Activated CD8-positive, alpha-beta T cell treated with anti-CD3 and anti-CD28 coated beads for 36 hours (primary cell): ENCODE measurements around the gene AMOT. TPM values are rescaled to one million over a fixed set of nuclear protein-coding genes. Genes with fewer than 3 reads are reported as not detected.

Source experiments
- ATAC-seq: fragments of 200-7000 bp; cut with Tn5 transposase; one replicate; pipeline ENCODE4 v1.10.0; 2021; ENCODE audit warnings: mild to moderate bottlenecking, moderate library complexity
- CTCF ChIA-PET: fragments of 350-600 bp; sonication (Branson Sonifier 250); formaldehyde crosslinking; loops from one replicate; lab custom pipeline; 2021; ENCODE audit warnings: antibody characterized with exemption; lab: Charles Lee
- POLR2A ChIA-PET: fragments of 350-600 bp; sonication (Branson Sonifier 250); formaldehyde crosslinking; loops from one replicate; lab custom pipeline; 2021; ENCODE audit warnings: antibody characterized with exemption; lab: Charles Lee
- DNase-seq: peaks from one replicate; pipeline ENCODE4 v3.0.0-alpha.2; 2020
- H3K27ac Mint-ChIP-seq: one replicate; pipeline ENCODE4 v1.8.0; 2021; ENCODE audit warnings: mild to moderate bottlenecking, mixed read lengths
- H3K27me3 Mint-ChIP-seq: one replicate; pipeline ENCODE4 v1.8.0; 2021; ENCODE audit warnings: mixed read lengths
- H3K36me3 Mint-ChIP-seq: one replicate; pipeline ENCODE4 v1.8.0; 2021; ENCODE audit warnings: low read depth, mixed read lengths
- H3K4me1 Mint-ChIP-seq: one replicate; pipeline ENCODE4 v1.8.0; 2021; ENCODE audit warnings: low read depth, mixed read lengths
- H3K4me3 Mint-ChIP-seq: one replicate; pipeline ENCODE4 v1.8.0; 2021; ENCODE audit warnings: mild to moderate bottlenecking, moderate library complexity, mixed read lengths
- H3K9me3 Mint-ChIP-seq: one replicate; pipeline ENCODE4 v1.8.0; 2021; ENCODE audit warnings: mixed read lengths
- CTCF ChIP-seq: fragments of 200-600 bp; IDR thresholded peaks from one replicate; pipeline ENCODE4 v1.8.0; 2022; ENCODE audit warnings: antibody characterized with exemption, mild to moderate bottlenecking
- intact Hi-C: fragments of 100-400 bp; cut with micrococcal nuclease; formaldehyde crosslinking; loops from one replicate; pipeline ENCODE4 v1.10.0; 2022
- total RNA-seq, 2 experiments: library from RNA; stranded (reverse); gene quantifications; one replicate each; pipeline ENCODE4 v1.2.3, GENCODE V29; 2021

AMOT gene
- total RNA-seq, 2 experiments from 2014 or later, result 1.1 to 1.8 TPM

GRCh38 chrX:112874614-112875013 is 34.0 kb upstream of the AMOT start:
- H3K27ac Mint-ChIP-seq, result no peak overlapping the region
- no peaks in the 10 kb centered on the region for H3K9me3 Mint-ChIP-seq
- no peak overlapping the region for H3K4me3 Mint-ChIP-seq
- POLR2A ChIA-PET, result no interaction called here
- H3K4me1 Mint-ChIP-seq, result no peaks in the 10 kb centered on the region
- CTCF ChIA-PET, result interaction anchor here (1.2 kb wide), 1 partner anchor 14 kb away, joined by 4 read pairs; no protein-coding TSS in a partner anchor
- no peak for TF ChIP-seq CTCF
- ATAC-seq, result no peak
- DNase-seq, result no peak
- intact Hi-C loops, result no loop called here
- H3K36me3 Mint-ChIP-seq, result no peaks in the 10 kb centered on the region
- H3K27me3 Mint-ChIP-seq, result no peaks in the 10 kb centered on the region

DNA sequence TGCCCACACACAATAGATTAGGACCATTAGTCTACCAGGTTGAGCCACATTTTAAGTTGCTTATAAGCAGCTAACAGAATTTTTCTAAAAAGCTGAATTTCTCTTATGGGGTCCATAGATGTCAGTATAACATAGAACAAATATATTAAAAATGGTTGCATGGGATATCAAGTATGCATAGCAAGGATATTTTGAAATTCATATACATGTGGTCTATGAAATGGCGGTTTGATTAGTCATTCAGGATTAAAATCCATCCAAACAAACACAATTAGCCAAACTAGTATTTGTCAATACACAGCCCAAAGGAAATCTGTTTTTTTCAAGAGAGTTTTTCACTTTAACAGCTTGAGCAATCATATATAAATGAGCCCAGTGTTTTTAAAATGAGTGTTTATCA is 33.5 kb upstream of the AMOT start:
- intact Hi-C loops, result no loop called here

GRCh38 chrX:112868586-112868985 is 28.0 kb upstream of the AMOT start:
- DNase-seq (no peak), ATAC-seq (no peak)
- Mint-ChIP-seq H3K4me3 (no peak overlapping the region), H3K27me3 (no peaks in the 10 kb centered on the region), H3K9me3 (no peaks in the 10 kb centered on the region), H3K4me1 (no peaks in the 10 kb centered on the region), H3K36me3 (no peaks in the 10 kb centered on the region), H3K27ac (no peak overlapping the region)
- ChIA-PET POLR2A (no interaction called here), CTCF (no interaction called here)
- intact Hi-C loops, result no loop called here
- no peak for TF ChIP-seq CTCF

More for the DNA sequence above, 33.5 kb upstream of the AMOT start:
- no peaks in the 10 kb centered on the region for H3K36me3 Mint-ChIP-seq
- no peak for ATAC-seq
- H3K4me3 Mint-ChIP-seq, result no peak overlapping the region
- POLR2A ChIA-PET, result no interaction called here
- H3K27me3 Mint-ChIP-seq, result no peaks in the 10 kb centered on the region
- H3K4me1 Mint-ChIP-seq, result no peaks in the 10 kb centered on the region
- H3K27ac Mint-ChIP-seq, result no peak overlapping the region
- no peaks in the 10 kb centered on the region for H3K9me3 Mint-ChIP-seq
- no peak for DNase-seq
- TF ChIP-seq CTCF, result no peak
- CTCF ChIA-PET, result interaction anchor here (1.2 kb wide), 1 partner anchor 14 kb away, joined by 4 read pairs; no protein-coding TSS in a partner anchor

DNA sequence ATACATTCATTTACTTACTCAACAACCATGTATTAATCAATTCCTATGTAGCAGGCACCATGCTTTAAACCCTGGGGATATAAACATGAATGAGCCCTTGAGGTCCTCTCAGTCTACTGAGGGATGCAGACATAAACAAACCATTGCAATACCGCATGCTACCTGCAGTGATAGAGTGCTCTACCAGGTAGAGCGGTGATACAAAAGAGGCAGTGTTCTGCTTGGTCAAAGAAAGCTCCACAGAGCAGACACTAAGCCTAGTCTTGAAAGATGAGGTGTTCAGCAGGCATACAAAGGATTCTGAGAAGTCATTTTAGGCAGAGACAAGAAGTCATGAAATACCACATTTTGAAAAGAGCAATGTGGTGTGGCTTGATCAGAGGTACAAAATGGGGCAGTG is 26.9 kb upstream of the AMOT start:
- Mint-ChIP-seq H3K36me3 (no peaks in the 10 kb centered on the region), H3K9me3 (no peaks in the 10 kb centered on the region), H3K4me1 (no peaks in the 10 kb centered on the region), H3K27me3 (no peaks in the 10 kb centered on the region), H3K4me3 (no peak overlapping the region), H3K27ac (no peak overlapping the region)
- intact Hi-C loops, result no loop called here
- CTCF ChIA-PET, result no interaction called here
- no peak for TF ChIP-seq CTCF
- DNase-seq, result no peak
- ATAC-seq, result no peak
- POLR2A ChIA-PET, result no interaction called here

DNA sequence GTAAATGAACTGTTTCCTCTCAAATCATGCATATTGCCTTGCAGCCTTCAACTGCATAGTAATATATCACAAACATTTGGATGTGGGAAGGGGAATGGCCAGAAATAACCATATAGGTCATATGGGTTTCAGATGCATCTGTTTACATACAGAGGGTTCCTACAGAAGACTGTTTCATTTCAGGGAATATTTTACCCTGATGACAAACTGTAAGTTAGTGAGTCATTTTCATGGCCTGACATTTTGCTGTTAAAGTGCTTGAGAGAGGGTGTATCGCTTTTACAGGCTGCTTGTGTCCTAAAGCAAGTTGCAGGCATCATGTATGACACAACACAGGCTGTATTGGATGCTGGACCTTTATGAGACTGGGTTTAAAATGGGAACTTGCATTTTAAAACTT is 25.5 kb upstream of the AMOT start:
- DNase-seq, result no peak

More for the DNA sequence above, 25.5 kb upstream of the AMOT start:
- Mint-ChIP-seq H3K27me3 (no peaks in the 10 kb centered on the region), H3K4me1 (no peaks in the 10 kb centered on the region), H3K36me3 (no peaks in the 10 kb centered on the region), H3K27ac (no peak overlapping the region), H3K4me3 (no peak overlapping the region), H3K9me3 (no peaks in the 10 kb centered on the region)
- POLR2A ChIA-PET, result no interaction called here
- CTCF ChIA-PET, result no interaction called here
- no peak for TF ChIP-seq CTCF
- ATAC-seq, result no peak
- intact Hi-C loops, result no loop called here
